ENCODE measurements around the gene PARVB. TPM values are rescaled to one million over a fixed set of nuclear protein-coding genes. Genes with fewer than 3 reads are reported as not detected.
A peak's percentile ranks its signal among the peaks of the same experiment; 100 is the strongest.

PARVB gene
- total and polyA plus RNA-seq, 2 of the 8 experiments (the other 6 are each of a cell fraction or from before 2014, with no cell fraction given) = 14.5 to 18.6 TPM

GRCh38 chr22:44119669-44120313, 95.7 kb downstream of the PARVB start:
- CTCF ChIA-PET (ENCODE audit: partially characterized antibody) = interaction anchor here (0.6 to 2.0 kb wide), 10 partner anchors 8 to 166 kb away, joined by 3 to 8 read pairs (median 4); no protein-coding TSS in a partner anchor
- POLR2A ChIA-PET (ENCODE audit: partially characterized antibody) = no interaction called here
- no peak overlapping the region for H2AFZ ChIP-seq (ENCODE audit: low read length)

More at GRCh38 chr22:44119669-44120313, 95.7 kb downstream of the PARVB start:
- Histone ChIP-seq H2BK15ac (ENCODE audit: low read length) (peak overlapping the region; percentile 61; the same call in 1 of the 2 replicates), H3K4ac (replicated peaks; ENCODE audit: insufficient read length, low read depth, low read length) (peak overlapping the region; percentile 8), H3K23ac (ENCODE audit: insufficient read length) (no peak overlapping the region), H3K4me3 (ENCODE audit: extremely low read depth in 1 of 4, insufficient read depth in 2 of 4, low read depth in 3 of 4, low read length in 4 of 4) (no peak overlapping the region), H2BK5ac (ENCODE audit: low read depth, low read length) (no peak overlapping the region), H4K5ac (ENCODE audit: insufficient read length, low read depth, low read length) (no peak overlapping the region), H4K91ac (replicated peaks; ENCODE audit: insufficient read length, low read length) (peak overlapping the region; percentile 73), H3K4me1 (replicated peaks in 1 of 4; ENCODE audit: control insufficient read depth in 3 of 4, insufficient read depth in 4 of 4, low read length in 3 of 4) (no peaks in the 10 kb centered on the region), H3K9me3 (ENCODE audit: insufficient read depth in 2 of 2, low read depth in 1 of 2, low read length in 1 of 2) (no peaks in the 10 kb centered on the region), H3K79me2 (ENCODE audit: control insufficient read depth in 1 of 2, insufficient read depth in 2 of 2, low read length in 2 of 2) (no peaks in the 10 kb centered on the region), H2BK20ac (ENCODE audit: low read length) (no peak overlapping the region), H2BK120ac (replicated peaks; ENCODE audit: low read depth, low read length) (no peak overlapping the region), H3K36me3 (ENCODE audit: control insufficient read depth in 2 of 4, insufficient read depth in 4 of 4, low read length in 3 of 4) (no peaks in the 10 kb centered on the region), H3K23me2 (ENCODE audit: low read depth, low read length) (no peaks in the 10 kb centered on the region), H4K8ac (ENCODE audit: extremely low read depth, insufficient read depth, low read length) (peak overlapping the region; percentile 48), H2BK12ac (ENCODE audit: low read depth, low read length) (0 out of 2 replicates have a peak overlapping the region, but pooled peaks have one; percentile 27), H3K14ac (ENCODE audit: insufficient read length) (no peak overlapping the region), H4K20me1 (replicated peaks in 1 of 2; ENCODE audit: control insufficient read depth in 1 of 2, insufficient read depth in 2 of 2, low read length in 2 of 2) (no peaks in the 10 kb centered on the region), H3K27me3 (replicated peaks in 1 of 4; ENCODE audit: control insufficient read depth in 3 of 4, extremely low read depth in 1 of 4, insufficient read depth in 3 of 4, low read length in 3 of 4) (no peaks in the 10 kb centered on the region; a peak in 1 of 7 replicates), H3K79me1 (ENCODE audit: low read depth, low read length) (no peaks in the 10 kb centered on the region), H3K9ac (replicated peaks in 1 of 4; ENCODE audit: extremely low read depth in 1 of 4, low read depth in 3 of 4, low read length in 3 of 4) (no peak overlapping the region), H3K4me2 (ENCODE audit: insufficient read depth in 1 of 2, low read depth in 2 of 2, low read length in 2 of 2) (no peak overlapping the region), H3K27ac (ENCODE audit: low read depth, low read length) (no peak overlapping the region), H3K56ac (replicated peaks; ENCODE audit: insufficient read length, low read depth, low read length) (no peak overlapping the region), H3K18ac (ENCODE audit: extremely low read depth, low read length) (no peak overlapping the region; the same call in 1 of the 2 replicates), H2AK5ac (ENCODE audit: low read depth, low read length) (no peak overlapping the region)
- no peak for FAIRE-seq
- WGBS, 2 experiments (ENCODE audit: extremely low coverage in 1 of 2, insufficient coverage in 1 of 2, insufficient read length in 1 of 2, insufficient replicate concordance in 2 of 2, low coverage in 1 of 2, low lambda C conversion rate in 2 of 2, missing lambda C conversion rate in 1 of 2) = 85% methylated on average over 23 of the region's 23 CpGs; no CpG with 5 or more reads in 1 of the 2 experiments
- DNase-seq (ENCODE audit: low read depth in 1 of 2, low spot score in 2 of 2) = no peak
- TF ChIP-seq EGR1 (IDR thresholded peaks at IDR 0.05; ENCODE audit: borderline replicate concordance, low read depth, low read length) (no peak), POLR2AphosphoS5 (IDR thresholded peaks at IDR 0.05; ENCODE audit: low read depth, low read length) (no peak)
